M059J (cell line): Measurements from ENCODE around the gene NEURL1. TPM values are rescaled to one million over a fixed set of nuclear protein-coding genes. Genes with fewer than 3 reads are reported as not detected.
A peak's percentile ranks its signal among the peaks of the same experiment; 100 is the strongest.

Experiments used
- DNase-seq: peaks from one replicate; pipeline ENCODE4 v3.0.0-alpha.2; 2012; ENCODE audit warnings: low read depth
- total RNA-seq: library from RNA; depleted of rRNA; stranded (reverse); fragments of >200 nt; shearing (Covaris generic); gene quantifications from 2 replicates; pipeline ENCODE4 v1.2.3, GENCODE V29; 2014

NEURL1 gene
- total RNA-seq, 1 experiment from 2014 or later, result 19.9 TPM

DNA sequence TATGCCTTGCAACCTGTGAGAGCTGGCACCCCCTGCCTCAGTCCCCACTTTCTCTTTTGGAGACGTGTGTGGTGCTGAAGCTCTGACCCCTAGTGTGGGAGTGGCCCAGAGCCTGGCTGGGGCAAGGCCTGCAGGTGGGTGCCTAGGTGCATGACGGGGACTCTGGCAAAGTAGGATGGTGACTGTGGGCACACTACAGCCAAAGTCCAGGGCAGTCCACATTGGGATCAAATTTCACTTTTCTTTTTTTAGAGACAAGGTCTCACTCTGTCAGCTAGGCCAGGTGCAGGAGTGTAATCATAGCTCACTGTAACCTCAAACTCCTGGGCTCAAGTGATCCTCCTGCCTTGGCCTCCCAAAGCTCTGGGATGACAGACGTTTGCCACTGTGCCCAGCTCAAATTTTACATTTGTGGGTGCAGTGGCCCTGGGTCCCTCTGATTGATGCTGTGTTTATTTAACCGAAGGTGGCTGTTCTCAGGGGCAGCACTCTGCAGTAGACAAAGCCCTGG, 52.3 kb downstream of the NEURL1 start:
- DNase-seq, result no peak

DNA sequence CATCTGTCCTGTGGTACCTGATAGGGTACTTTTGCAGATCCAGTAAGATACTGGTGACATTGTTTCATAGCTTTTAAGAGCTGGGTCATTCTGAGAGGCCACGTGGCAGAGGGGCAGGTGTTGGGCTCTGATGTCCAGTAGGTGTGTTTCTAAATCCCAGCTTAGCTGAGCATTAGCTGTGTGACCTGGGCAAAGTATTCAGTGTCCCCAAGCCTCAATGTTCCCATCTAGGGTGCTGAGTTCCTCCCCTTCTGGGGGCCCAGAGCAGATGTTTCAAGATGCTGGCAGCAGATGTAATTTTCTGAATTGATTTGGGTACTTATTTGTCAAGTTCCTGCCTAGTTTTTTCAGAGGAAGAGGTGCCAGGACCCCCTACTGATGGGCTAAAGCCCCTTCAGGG, 52.9 kb downstream of the NEURL1 start:
- DNase-seq, result no peak

DNA sequence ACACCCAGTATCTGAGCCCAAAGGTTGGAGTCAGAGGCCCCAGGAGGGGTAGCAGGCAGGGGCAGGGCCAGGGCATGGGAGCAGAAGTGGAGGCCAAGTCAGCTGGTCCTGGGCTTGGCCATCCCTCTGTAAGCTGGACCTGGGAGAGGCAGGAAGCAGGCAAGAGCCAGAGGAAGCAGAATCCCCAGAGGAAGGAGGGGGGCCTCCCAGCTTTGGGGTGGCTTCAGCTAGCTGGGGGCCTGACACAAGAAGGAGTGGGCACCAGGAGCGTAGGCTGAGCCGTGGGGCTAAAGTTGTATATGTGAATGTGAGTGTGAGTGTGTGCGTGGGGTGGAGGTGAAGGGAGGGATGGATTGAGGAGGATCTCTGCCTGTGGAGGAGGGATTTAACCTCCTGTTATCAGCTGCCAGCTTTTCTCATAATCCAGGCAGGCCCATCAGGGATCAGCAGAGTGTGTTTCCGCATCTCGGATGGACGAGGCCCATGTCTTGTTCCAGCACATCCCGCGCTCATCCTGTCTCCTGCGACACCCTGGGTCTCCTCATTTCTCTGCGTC, 54.0 kb downstream of the NEURL1 start:
- DNase-seq, result no peak

DNA sequence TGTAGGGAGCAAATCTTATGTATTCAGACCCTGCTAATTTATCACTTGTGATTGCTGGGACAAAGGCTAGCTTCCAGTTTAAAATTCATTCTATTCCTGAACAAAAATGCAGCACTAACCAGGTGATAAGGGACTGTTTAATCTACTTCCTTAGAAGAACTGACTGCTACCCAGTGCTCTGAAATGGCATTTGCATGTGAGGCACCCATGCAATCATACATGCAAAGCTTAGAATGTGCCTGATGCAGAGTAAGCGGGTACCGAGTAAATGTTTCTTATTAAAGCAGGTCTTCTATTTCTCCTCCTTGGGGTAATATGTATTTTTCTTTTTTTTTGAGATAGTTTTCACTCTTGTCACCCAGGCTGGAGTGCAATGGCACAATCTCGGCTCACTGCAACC, 54.5 kb downstream of the NEURL1 start:
- no peak for DNase-seq

DNA sequence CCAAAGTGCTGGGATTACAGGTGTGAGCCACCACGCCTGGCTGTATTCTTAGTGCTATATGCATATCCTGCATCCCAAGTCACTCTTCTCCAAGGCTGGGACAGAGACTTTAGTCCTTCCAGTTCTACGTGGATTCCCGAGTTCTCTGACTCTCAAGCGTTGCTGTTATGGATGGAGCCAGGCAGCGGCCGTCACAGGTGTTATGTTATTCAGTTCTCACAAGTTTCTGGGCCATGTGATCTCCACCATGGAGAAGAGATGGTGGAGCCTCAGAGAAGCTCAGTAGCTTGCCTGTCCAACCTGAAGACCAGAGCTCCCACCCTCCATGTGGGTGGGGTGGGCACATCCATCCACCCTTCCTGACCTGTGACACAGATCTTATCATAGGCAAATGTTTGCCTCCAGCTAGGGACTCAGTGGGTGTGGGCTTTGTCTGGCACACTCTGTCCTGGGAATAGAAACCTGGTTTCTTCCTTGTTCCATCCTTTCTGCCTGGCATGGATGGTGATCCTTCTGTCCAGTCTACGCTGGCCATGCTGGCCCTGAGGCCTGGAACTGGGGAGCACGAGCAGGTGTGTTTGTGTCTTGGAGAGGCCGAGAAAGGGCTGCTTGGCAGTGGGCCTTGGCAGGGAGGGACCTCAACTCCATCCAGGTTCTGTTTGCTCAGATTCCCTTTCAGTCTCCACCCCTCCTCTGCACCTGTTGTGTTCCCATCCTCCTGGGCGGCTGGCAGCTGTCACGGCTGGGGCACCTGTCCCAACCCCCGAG, 55.3 kb downstream of the NEURL1 start:
- DNase-seq, result no peak

DNA sequence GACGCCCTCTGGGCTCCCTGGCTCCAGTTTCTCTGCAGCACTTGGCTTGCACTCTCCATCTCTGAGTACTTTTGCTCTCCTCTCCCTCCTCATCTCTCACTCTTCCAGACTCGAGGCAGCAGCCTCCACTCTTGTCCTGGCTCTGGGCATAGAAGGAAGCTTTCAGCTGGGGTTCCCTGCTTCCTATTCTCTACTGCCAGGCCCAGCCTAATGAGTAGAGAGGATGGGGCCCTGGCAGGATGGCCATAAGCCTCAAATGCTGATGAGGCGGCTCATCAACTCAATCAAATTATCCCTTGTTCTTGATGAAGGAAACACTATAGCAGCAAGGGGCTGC, 55.8 kb downstream of the NEURL1 start:
- no peak for DNase-seq

DNA sequence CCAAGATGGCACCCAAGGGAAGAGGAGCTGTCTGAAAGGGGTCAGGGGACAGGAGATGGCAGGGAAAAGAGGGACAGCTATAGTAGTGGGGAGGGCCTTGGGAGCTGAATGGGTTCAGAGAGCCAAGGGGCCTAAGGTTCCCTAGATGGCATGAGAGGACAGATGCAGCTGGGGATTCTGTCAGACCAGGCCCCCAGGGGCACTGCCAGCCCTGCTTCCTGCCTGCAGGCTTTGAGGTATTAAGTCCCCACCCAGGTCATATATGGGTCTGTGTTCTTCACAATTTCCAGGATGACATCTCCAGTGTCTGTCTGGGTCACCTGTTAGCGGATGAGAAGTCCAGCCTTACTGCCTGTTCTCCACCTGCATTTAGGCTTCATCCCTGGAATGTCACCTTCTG, 56.7 kb downstream of the NEURL1 start:
- no peak for DNase-seq

DNA sequence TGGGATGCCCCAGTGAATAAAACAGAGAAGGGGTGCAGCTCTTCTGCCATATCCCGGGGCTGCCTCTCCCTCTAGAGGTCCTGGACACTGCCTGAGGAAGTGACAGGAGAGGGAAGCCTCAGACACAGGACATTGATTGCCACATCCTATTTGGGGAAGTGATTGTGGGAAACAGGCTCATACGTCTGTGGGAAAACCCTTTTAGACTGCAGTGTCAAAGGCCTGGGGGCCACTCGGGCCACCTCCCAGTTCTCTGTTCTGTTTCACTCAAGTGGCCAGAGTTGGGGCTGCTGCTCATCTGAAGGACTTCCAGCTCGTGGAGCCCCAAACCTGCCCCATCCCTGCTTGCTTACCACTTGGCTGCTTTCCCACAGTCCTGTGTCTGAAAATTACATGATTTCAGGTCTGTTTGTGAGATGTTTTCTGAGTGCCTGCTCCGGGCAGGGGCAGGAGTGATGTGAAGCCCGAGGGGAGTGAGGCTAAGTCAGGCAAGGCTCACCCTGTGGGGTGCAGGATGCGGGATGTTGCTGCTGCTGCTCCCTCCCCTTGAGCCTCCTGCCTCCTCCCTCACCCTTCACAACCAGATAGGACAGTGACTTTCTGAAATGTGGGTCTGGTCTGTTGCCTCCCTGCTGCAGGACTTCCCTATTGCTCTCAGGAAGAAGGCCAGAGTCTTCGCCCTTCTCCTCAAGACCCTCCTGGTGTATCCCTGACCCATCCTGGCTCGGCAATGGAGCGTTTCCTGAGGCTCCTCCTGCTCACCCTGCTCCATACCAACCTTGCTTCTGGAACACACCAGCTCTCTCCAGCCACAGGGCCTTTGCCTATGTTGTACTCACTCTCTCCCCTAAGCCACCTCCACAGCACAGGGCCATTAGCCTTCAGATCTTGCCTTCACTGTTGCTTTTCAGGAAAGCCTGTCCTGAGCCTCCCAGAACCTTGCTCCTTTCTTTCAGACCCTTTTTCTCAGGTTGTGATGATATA, 58.4 kb downstream of the NEURL1 start:
- DNase-seq, result no peak

DNA sequence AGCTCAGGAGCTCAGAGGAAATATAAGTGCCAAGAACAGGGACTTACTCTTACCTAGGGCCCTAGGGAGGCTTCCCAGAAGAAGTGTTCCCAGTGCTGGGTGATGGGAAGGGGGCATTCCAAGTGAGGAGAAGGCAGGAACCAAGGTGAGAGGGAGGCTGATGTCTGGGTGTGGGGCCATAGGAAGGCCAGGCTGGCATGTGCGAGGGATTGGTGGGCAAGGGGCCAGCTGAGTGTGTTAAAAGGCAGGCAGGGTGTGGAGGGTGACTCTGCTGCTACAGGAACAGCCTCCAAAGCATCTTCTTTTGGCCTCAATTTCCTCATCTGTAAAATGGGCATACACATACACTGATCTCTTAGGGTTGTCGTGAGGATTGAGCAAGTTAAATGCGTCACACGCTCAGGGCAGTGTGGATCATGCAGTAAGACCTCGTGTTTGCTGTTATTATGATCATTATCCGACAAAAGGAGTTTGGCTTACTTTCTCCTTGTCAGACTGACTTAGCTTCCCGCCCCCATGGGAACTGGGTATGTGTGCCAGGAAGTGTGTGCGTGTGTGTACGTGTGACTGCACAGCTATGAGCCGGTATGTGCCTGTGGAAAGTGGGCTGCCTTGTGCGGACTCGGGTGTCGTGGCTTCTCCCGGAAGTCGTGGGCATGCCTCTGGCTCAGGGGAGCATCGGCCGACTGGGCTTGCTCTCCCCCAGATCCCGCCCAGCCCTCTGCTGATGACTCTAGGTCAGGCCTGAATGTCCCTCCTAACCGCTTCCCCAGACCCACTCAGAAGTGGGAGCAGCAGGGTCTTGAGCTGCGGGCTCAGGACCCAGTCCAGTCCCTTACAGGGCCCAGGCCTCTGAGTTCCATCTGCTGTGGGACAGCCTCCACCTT, 59.6 kb downstream of the NEURL1 start:
- DNase-seq, result no peak

DNA sequence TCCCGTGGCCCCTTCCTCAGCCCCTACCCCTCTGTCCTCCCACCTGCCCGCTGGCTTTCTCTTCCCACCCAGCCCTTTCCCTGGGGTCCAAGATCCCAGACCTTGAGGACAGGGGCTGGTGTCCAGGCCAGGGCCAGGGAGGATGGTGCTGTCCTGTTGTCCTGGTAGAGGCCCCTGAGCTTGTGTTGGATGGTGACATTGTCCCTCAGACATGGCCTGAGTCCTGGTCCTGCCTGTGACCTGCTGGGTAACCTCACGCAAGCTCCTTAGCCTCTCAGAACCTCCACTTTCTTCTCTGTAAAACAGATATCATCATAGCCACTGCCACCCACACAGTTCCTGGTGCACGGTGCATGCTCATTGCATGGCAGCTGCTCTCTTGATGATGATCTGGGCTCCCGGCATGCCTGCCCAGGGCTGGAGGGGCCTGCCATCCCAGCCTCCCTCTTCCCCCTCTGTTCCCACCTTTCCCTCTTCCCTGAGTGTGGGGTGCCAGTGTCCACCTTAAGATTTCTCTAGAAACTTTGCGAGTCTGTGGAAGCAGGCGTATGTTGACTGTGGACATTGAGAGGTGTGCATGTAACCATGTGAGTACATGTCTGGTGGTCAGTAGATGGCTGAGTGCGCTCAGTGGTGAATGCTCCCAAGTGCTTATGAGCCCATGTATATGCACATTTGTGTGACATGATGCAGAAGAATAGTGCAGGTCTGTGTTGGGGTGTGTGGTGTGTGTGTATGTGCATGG, 60.4 kb downstream of the NEURL1 start:
- DNase-seq, result no peak

DNA sequence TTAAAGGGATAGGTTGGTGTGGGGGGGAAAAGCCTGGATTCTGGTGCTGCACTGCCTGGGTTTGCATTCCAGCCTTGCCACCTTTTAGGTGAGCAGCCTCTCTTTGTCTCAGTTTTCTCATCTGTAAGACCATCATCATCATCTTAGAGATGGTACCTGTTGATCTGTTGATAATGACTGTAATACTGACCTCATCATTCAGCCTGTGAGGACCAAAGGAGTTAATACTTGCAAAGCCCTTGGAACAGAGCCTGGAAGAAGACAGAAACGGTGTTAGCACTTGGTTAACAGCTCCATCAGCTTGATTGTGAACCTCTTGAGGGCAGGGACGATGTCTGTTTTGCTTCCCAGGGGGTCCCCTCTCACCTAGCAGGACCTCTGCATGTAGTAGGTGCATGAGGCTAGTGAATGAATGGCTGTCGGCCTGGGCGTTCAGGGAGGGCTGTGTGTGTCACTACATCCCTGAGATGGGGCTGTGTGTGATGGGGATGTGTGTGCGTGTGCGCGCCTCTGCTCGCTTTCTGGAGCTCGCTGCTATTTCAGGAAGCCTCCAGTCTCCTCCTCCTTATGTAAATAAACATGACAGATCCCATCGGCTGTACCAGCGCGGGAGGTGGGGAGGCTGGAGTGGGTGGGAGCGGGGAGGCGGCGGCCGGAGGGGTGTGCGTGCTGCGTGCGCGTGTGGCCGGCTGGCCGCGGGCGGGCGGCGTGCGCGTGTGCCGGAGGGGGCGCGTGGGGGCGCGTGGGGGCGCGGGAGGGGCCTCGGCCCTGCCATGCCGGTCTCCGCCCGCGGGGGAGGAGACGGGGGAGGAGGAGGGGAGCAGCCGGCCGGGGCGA, 61.2 kb downstream of the NEURL1 start:
- peak; percentile 68 for DNase-seq

DNA sequence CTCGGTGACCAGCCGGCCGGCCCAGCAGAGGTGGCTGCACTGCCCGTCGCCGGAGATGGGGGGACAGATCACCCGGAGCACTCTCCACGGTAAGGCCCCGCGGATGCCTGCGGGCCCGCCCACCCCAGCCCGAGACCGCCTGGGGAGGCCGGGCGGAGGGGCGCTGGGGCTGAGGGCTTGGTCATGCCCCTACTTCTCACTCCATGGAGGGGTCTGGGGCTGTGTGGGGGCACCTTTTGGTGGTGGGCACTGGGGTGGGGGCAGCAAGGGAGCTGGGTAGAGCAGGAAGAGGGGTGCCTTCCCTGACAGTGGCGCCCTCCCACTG, 61.8 kb downstream of the NEURL1 start:
- DNase-seq, result no peak

DNA sequence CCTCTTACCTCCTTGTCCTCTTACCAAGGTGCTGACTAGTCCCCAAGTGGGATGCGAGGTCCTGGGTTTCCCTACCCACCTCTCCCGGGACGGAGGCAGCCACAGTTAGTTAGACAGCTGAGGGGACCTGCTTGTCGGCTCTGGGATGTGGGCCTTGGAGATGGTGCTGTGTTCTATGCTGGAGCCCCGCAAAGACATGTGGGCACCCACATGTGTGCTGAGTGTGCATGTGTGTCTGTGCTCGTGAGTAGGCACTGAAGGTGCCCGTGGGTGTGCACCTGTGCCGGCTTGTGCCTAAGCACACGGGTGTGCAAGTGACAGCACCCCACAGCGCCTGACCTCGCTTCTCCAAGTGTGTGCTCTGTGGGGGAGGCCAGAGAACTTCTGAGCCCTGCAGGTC, 62.2 kb downstream of the NEURL1 start:
- no peak for DNase-seq

DNA sequence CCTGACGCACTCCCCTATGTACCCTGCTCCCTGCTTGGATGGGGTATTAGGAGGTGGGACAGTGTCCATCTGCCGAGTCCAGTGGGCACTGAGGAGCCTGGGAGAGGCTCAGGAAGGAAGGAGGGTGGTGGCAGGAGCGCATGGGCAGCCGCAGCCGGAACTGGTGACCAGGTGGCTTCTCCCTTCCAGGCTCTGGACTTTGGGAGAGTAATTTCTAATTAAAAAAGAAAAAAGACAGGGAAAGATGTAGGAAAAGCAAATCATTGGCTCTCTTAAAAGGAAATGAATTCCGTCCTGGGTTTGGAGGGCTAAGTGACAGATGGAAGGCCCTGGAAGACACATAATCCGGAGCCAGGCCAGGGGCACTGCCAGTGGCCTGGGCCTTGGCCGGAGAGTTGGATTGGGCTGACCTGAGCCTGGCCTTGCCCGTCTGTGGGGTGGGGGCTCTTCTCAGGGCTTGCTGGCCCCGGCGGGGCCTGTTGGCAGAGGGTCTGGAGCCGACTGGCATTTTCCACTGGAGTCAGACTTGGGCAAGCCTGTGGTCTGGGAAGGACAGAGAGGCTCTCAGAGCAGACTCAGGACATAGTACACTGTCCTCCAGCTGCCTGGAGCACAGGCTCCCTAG, 63.0 kb downstream of the NEURL1 start:
- DNase-seq, result no peak

DNA sequence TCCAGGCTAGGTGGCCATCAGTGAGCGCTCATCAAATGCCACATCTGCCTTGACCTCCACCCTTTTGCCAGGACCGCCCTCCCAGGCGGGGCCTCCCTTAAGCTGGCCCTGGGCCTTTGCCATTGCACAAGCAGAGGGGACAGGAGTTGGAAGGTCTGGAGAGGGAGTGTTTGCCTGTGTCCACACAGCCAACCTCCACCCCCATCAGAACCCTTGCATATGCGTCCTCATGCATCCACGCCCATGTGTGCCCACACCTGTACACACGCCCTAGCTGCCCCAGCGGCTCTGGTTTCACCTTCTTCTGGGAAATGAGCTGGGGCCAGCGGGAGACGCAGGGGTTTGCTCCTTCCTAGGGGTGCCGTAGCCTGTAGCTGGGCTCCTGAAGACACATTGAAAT, 64.0 kb downstream of the NEURL1 start:
- no peak for DNase-seq

DNA sequence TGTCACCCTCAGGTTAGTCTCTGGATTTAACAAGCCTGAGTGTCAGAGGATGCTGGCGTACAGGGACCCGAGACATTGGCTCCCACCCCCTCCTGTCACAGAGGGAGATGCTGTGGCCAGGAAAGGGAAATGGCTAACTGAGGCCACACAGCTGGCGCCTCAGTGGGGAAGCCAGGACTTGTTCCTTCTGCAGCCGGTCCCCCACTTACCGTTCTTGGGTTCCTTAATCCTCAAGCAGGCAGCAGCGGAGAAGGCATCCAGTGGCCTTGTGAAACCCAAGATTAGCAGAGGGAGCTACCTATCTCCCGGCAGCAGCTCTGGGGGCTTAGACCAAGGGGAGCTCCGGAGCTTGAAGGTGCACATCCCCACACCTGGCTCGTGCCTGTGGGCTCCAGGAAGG, 65.4 kb downstream of the NEURL1 start:
- DNase-seq, result no peak

DNA sequence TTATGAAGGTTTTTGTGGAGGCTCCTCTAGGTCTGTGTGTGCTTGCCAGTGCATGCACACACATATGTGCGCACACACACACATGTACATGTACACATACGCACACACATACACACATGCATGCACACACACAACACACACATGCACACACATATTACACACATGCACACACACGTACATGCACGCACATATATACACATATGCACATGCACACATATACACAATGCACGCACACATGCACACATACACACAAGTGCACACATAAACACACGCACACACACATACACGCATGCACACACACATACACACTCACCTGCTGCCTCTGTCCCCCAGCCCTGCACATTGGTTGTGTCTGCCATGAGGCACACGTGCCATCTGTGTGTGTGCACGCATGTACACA, 66.3 kb downstream of the NEURL1 start:
- no peak for DNase-seq

DNA sequence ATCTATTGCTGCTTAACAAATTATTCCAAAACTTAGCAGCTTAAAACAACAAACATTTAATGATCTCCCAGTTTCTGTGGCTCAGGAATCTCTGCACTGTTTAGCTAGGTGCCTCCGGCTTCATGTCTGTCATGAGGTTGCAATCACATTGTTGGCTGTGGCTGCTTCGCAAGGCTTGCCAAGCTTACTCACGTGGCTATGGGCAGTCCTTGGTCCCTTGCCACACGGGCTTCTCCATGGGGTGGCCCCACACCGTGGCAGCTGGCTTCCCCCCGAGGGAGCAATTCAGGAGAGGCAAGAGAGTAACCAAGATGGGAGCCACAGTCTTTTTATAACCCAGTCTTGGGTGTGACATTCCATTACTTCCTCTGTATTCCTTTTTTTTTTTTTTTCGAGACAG, 67.4 kb downstream of the NEURL1 start:
- peak; percentile 43 for DNase-seq

DNA sequence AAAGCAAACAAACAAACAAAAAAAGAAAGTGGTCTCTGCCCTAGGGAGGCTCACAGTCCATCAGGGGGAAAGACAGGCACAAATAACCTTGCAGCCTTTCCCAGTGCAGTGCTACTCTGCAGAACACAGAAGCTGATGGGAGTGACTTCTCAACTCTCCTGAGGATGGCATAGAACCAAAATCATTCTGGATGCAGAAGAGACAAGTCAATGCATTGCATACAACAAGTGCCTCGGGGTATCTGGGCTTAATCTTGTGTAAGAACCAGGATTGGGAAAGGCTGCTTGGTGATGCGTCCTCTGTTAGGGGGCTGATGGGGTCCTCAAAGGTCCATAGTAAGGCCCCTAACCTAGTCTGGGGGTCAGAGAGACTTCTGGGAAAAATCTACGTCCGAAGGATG, 68.9 kb downstream of the NEURL1 start:
- peak; percentile 49 for DNase-seq
